GM19468 (cell line): ENCODE data around the gene PTPRZ1.

ENCODE experiments used
- ATAC-seq: cut with Tn5 transposase; IDR thresholded peaks from one replicate; pipeline ENCODE4 v1.9.1; 2021; ENCODE audit warnings: mild to moderate bottlenecking, moderate library complexity, moderate number of reproducible peaks; ENCODE audit not compliant: unreplicated experiment; ENCODE audit errors: extremely low read depth

PTPRZ1 gene

DNA sequence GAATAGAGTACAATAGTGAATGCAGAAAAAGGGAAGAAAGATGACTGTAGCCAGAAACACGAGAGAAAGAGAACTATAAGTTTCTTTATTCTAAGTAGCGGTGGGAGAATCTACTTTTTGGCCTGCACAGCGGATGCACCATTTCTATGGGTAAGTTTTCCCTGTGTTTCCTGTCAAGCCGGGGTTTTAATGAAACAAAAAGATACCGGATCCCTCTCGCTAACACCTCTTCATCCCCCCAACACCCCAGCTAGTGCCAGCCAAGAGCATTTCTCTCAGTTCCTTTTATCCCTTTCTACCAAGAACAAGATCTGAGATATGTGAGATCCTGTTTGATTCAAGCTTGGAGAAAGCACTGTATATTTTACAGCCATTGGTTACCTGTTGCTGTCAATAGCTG is 14.7 kb downstream of the PTPRZ1 start:
- no peak for ATAC-seq

DNA sequence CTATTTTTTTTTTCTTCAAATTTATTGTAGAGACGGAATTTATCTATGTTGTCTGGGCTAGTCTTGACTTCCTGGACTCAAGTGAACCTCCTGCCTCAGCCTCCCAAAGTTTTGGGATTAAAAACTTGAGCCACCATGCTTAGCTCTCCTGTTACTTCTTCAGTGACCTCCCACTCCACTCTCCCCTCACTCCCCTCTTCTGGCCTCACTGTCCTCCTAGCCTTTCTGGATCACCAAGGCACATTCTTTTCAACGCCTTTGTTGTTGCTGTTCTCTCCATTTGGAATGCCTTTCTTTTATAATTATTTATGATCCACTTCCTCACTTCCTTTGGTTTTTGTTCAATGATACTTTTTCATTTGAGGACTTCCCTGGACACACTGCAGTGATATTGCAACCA is 17.9 kb downstream of the PTPRZ1 start:
- ATAC-seq: no peak

DNA sequence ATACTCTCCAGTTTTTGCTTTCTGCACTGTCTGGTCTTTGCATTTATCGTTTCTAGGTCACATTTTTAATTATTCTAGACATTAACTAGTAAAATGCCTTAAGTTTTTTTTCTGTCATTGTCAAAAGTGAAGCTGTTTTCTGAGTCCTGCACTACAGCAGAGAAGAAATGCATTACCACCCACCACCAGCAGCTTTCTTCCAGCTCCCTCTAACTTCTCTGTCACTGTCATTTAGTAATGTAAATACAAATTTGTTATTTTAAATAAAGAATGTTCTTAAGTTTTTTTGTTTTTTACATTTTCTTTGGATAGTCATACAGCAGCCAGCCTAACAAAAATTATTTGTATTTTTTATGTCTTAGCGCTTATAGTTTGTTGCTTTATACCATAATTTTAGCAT is 18.8 kb downstream of the PTPRZ1 start:
- no peak for ATAC-seq

DNA sequence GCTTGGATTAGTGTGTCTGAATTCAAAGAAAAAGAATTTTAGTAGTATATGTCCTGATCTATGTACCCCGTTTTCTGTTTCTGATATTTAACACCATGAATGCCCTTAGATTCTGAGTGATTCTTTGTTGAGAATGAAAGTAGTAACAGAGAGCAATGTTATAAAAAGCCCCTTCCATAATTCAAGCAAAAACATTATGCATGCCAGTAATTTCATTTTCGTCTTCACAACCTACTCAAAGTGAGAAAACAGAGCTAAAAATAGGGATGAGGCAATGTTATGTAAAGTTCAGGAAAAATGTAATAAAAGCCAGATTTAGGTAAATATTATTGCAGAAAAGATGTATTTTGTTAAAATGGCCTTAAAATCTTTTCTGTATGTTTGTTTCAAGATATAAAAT is 28.1 kb downstream of the PTPRZ1 start:
- ATAC-seq: no peak

DNA sequence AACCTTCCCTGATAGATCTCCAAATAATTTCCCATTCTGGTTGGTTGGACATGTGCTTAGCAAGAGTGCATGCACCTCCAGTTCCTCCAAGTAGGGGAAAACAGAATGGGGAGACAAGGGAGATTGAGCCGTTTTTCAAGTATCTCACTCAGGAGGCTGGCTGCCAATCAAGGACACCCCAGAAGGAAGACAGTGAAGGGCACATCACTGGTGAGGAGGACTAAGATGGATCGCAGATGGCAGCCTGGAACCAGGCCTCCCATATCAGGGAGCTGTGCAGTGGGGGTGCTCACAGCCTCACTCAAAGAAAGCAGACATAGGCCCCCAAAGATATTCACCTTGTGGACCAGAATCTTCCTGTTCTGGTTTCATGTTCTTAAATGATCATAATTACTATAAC is 31.2 kb downstream of the PTPRZ1 start:
- ATAC-seq: no peak

DNA sequence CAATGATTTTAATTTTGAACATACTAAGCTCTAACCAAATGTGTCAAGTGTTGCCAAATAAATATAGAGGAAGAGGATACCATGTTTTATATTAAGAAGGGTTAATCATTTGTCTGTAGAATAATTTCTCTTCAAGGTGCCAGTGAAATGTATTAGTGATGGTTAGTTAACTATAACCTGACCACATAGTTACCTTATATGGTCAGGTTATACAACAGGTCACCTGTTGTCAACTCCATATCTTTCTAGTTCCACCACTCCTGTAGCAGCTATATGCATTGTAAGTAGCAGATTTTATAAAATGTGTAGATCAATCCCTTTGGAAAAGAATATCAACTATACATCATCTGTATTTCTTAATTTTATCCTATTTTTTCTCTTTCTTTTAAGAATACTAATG is 35.1 kb downstream of the PTPRZ1 start:
- ATAC-seq: no peak

DNA sequence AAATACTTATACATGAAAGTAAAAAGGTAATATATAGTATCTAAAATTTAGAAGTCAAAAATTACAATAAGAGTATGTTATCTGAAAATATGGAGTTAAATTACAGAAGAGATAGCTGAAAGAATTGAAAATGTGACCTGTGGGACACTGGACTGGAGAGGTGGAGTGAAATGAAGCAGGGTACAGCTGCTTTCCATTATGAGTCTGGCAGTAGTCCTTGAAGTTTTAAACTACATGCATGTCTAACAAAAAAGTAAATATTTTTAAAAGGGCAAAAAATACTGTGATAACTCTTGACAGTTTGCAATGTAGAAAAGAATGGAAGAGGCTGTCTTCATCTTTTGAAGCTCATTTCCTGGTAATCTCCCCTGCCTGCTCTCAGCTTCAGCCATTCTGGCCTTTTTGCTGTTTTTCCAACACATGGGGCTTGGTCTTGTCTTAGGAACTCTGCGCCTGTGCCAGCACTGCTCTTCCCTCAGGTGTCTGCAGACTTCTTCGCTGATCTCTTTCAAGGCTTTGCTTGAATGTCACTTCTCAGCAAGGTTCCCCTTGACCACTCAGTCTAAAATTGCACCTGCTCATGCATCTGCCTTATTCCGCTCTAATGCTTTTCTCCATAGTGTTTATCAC is 36.9 kb downstream of the PTPRZ1 start:
- ATAC-seq: no peak

DNA sequence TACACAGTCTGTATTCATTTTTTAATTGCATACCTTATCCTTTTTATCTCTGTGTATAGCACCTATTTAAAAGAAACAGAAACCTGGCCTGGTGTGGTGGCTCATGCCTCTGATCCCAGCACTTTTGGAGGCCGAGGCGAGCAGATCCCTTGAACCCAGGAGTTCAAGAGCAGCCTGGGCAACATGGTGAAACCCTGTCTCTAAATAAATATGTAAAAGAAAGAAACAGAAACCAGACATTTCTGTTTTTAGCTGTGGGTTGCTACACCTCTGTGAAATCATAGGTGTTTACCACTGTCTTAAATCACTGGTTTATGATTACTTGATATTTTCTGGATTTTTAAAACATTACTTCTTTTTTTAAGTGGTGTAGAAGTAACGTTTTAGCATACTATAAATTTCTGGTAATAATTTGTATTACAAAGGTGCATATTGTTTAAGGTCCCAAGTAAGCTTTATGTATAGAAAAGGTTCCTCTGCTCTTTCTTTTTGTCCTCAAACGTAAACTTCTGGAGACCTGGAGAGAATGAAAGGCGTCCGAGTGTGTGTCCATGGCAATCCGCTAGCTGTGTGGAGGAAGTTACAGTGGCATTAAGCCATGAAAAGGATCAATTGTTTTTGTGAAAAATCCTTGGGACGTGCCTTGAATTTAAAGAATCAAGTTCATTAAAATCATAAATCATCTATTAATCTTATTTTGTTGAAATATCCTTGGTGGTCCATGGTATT is 41.1 kb downstream of the PTPRZ1 start:
- no peak for ATAC-seq

DNA sequence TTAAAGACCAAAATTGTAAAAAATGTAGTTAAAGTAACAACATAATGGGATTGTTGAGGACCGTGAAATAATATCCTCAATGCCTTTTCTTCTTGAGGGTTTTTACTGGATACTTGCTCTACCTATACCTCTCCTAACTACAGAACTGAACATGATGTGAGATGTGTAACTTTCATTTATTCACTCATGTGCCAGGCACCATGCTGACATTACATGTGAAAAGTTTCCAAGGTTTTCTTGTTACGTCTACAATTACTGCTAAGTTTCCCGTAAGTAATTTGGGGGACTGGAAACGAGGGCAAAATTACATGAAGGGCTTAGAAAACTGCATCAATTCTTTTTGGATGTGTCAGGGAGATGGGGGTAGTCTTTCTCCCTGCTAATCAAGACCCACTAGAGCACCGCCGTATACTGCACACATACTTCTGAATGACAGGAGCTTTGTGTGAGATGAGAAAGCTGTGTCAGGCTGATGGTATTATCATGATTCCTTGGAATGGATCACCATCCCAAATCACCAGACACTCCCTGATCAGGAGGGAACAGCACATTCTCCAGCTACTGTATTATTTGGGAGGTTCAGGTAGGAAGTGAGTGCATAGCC is 41.8 kb downstream of the PTPRZ1 start:
- ATAC-seq: no peak

DNA sequence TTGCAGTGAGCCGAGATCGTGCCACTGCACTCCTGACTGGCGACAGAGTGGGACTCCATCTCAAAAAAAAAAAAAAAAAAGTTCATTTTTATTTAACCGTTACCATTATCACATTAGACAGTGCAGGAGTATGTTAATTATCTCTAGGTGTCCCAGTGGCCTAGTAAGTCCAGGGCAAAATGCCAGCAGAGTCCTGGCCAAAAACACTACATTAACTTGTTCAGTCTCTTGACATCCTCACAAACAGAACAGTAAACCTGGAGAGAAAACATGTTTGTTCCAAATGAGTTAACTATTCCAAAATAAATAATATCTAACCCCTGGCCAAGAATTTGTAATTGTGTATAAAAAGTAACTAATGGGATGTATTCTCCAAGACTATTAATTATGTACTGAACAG is 43.2 kb downstream of the PTPRZ1 start:
- no peak for ATAC-seq

DNA sequence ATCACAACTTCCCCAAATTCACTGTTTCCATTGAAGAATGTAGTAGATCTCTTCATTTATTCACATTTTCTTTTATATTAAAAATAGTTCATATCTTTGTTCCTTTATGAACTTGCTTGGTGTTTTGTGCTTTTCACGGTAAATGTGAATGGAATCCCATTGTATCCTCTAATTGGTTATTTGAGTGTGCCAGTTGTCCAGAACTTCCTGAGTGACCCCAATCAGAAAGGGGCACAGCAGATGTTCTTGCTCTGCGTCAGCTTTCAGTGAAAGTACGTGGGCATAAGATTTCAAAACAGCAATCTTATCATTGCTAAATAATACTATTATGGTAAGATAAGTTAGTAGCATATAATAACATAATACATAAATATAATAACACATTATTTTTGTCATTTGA is 47.0 kb downstream of the PTPRZ1 start:
- no peak for ATAC-seq

DNA sequence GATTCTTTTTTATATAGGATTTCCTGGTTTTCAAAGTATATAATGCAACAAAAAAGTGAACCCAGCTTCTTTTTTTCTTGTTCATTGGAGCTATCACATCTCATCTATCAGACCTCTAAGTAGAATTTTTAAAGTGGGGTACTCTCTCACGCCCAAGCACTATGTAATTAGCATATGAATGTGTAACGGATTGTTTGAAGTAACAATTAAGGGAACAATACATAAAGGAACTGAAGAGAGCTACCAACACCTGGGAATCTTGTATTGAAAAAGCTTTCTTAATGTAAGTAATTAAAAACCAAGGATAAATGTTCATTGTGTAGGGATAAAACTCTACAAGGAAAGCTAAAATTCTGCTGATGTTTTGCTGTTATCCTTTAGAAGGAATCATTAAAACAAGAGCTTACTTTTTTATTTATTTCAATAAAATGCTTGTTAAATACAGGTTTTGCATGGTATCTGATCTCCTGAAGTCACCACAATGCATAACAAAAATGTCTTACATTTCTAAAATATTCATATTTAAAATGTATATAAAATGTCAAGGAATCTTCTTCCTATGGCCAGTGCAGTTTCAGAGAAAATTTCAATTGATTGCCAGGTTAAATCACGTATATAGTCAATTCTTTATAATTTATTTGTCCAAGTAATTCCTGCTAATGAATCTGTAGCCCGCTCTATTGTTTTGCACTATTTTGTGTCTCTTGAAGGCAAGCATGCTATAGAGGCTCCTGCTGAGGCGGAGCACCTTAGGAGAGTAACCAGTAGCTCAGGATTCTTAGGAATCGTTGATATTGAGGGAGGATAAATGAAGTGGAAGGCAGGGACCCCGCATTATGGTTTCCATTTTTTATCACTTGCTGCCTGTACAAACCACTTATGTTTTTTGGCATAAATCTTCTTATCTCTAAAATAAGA is 51.6 kb downstream of the PTPRZ1 start:
- no peak for ATAC-seq

DNA sequence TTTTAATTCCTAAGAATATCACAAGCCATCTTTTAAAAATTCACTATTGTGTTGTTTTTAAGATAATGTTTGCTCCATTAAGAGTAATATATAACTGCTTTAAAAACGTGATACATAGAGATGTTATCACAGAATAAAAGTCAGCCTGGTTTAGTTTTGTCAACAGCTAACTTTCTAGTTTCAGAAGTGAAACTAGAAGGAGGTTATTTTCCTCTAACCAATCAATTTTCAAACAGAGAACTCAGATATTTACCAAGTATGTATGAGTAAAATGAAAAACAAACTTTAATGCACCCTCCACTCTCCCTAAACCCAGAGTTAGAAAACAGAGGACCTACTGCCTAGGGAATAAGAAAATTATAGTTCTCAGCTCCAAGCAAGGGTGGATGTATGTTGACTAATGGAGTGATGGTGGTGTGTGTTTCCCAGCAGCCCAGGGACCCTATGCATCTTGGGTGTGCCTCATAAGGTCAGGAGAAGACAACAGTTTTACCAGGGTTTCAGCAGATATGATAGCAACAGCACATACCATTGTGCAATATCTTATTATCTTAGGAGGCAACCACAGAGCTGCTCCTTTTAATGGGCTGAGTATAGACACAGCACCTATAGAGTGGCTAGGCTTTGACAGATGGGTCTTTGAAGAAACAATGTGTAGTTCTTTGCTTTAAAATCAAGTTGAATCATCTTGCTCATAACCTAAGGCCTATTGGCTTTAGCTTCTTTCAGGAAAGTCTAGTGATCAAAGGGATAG is 58.4 kb downstream of the PTPRZ1 start:
- no peak for ATAC-seq

DNA sequence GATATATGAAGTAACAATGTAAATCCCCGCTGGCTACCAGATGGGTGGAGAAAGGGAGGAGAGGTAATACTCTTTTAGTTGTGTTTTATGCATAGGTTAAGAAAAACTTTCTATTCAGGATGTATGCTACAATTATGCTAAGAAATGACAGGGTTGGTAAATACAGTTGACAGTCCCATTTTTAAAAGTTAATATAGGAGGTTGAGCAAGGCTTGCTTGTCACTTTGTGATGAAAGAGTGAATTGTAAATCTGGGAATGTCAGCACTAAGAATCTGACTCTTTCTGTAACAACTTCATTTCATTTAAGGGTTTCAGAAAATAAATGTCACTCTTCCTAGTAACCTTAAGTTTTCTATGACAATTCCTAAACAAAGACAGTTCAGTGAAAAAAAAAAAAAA is 59.8 kb downstream of the PTPRZ1 start:
- ATAC-seq: no peak

DNA sequence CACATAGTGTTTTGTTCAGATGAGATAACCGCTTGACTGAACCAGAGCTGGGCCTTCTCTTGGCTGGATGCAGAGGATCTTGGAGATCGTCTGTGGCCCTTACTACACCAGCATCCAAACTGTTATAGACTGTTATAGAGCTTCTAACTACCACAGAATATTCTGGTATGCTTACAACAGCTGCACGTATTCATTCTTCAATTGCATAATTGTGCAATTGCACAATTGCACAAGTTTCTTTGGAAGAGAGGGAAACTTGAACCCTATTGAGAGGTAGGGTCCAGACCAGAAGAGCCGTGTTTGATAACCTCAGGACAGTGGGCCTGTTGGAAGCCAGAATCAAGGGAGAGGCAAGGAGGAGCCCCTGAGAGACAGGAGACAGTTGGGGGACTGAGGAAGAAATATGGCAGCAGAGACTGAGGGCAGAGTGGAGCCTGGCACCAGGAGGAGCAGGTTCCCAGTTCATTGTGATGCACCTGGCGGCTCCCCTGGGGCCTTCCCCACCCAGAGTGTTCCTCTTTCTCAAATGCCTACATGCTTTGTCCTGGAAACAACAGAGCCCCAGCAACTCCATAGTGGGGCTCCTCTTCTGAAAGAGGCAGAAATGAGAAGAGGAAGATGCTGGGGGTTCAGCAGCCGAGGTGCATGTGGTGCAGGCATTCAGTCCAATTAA is 64.1 kb downstream of the PTPRZ1 start:
- no peak for ATAC-seq

DNA sequence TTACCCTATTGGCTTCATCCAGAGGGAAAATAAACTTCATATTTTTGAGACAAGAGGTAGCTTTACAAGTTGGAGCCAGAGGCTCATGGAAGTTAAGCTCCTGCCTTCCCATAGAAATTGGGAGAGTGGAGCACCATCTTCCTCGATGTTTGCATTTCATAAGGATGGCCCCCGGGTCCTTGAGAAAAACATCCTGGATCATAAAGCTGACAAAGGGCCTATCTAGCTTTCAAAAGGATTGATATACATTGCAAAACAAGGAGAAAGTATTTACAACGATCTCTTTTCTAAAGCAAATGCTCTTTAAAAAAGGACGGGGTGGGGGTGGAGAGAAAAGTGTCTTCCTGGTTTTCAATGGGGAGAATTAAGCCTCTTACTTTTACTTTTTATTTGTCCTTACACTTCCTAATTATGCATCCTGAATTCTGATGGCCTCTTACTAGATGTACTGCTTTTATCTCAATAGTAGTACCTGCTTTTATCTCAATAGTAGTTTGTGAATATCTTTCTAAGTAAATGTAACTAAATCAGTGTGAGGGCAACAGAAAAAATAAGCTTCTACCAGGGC is 65.6 kb downstream of the PTPRZ1 start:
- no peak for ATAC-seq

DNA sequence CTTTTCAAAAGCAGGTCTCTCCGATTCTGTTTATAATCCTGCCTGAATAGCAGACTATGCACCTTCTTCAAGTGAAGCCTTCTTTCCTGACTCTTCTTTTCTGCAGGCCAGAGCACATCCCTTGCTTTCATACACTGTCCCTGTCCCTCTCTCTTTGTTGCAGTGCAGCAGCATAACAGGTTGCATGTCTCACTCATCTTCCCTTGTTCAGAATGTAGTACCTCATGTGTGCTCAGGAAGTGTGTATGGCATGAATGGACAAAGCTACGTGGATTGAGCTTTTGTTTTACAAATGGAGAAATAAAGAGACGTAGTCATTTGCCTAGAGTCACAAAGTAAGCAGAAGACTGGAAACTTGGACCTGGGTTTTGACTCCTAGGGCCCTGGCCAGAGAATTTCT is 68.0 kb downstream of the PTPRZ1 start:
- no peak for ATAC-seq

DNA sequence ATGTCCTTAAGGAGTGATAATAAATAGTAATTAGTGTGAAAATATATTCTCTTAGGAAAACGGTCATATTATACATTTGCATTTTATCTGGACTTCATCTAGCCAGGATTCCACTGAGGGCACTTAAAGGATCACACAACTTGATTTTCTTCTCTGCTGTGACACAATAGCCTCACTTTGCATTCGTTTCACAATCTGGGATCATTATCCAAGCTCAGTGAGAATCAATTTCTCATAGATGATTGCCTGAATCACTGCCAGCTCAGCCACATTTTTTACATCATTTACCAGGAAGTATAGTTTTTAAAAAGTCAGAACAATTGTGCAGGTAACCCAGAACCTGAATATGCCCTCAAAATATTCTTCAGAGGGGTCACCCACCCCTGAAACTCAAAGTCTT is 68.9 kb downstream of the PTPRZ1 start:
- ATAC-seq: no peak

DNA sequence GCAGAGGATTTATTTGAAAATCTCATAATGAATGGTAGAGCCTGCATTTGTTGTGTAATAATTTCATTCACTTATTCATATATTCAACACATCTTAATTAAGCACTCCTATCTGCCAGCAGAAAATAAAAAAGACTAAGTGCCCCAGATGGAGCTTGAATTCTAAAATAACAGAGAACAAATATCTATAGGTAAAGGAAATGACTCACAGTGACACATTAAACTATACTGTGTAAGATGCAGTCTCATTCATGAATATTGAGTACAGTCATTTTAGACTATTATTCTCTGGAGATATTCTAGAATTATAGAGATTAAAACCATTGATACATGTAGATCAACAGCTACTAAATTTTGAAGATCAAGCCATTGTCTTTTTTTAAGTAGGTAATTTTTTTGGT is 72.1 kb downstream of the PTPRZ1 start:
- ATAC-seq: no peak
